ENCODE data around the gene PCSK1. TPM values are rescaled to one million over a fixed set of nuclear protein-coding genes. Genes with fewer than 3 reads are reported as not detected.
"Not testable (repeated sequence)": the region's sequence is repeated elsewhere in the genome, so short reads cannot be mapped to it uniquely, and the experiment has no call there.

The PCSK1 gene
- total RNA-seq, 1 experiment from 2014 or later: 4.5 TPM

DNA sequence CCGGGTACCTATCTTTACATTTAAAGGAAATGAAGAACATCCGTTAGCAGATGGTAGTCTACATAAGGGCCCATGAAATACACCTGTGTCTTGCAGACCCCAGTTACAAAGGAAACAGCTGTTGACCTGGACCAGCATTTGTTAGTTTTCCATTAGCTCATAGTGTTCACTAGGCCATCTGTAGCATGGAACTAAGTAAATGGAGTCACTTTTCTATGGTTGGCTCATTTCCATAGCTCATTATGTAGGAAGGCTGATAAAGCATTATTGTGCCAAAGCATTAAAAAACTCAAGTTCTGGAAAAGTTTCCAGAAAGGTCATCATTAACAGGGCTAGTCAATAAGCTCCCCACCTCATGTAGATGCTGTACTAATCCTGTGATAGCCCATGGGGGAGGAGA lies 62.1 kb downstream of the PCSK1 start (continued):
- TF ChIP-seq, protein P1, sequence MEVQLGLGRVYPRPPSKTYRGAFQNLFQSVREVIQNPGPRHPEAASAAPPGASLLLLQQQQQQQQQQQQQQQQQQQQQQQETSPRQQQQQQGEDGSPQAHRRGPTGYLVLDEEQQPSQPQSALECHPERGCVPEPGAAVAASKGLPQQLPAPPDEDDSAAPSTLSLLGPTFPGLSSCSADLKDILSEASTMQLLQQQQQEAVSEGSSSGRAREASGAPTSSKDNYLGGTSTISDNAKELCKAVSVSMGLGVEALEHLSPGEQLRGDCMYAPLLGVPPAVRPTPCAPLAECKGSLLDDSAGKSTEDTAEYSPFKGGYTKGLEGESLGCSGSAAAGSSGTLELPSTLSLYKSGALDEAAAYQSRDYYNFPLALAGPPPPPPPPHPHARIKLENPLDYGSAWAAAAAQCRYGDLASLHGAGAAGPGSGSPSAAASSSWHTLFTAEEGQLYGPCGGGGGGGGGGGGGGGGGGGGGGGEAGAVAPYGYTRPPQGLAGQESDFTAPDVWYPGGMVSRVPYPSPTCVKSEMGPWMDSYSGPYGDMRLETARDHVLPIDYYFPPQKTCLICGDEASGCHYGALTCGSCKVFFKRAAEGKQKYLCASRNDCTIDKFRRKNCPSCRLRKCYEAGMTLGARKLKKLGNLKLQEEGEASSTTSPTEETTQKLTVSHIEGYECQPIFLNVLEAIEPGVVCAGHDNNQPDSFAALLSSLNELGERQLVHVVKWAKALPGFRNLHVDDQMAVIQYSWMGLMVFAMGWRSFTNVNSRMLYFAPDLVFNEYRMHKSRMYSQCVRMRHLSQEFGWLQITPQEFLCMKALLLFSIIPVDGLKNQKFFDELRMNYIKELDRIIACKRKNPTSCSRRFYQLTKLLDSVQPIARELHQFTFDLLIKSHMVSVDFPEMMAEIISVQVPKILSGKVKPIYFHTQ (CRISPR knock-in tag; IDR thresholded peaks at IDR 0.05): no peak
- TF ChIP-seq, protein P2, sequence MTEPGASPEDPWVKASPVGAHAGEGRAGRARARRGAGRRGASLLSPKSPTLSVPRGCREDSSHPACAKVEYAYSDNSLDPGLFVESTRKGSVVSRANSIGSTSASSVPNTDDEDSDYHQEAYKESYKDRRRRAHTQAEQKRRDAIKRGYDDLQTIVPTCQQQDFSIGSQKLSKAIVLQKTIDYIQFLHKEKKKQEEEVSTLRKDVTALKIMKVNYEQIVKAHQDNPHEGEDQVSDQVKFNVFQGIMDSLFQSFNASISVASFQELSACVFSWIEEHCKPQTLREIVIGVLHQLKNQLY (CRISPR knock-in tag; IDR thresholded peaks at IDR 0.05): no peak

DNA sequence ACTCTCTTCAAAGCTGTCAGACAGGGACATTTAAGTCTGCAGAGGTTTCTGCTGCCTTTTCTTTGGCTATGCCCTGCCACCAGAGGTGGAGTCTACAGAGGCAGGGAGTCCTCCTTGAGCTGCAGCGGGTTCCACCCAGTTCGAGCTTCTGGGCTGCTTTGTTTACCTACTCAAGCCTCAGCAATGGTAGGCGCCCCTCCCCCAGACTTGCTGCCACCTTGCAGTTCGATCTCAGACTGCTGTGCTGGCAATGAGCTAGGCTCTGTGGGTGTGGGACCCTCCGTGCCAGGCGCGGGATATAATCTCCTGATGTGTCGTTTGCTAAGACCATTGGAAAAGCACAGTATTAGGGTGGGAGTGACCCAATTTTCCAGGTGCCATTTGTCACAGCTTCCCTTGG lies 65.7 kb downstream of the PCSK1 start:
- H3K27ac Mint-ChIP-seq; H3K27me3 Mint-ChIP-seq (ENCODE audit: low read depth); CTCF ChIA-PET; H3K4me3 Mint-ChIP-seq; POLR2A ChIA-PET; H3K4me1 Mint-ChIP-seq; ATAC-seq; DNase-seq (ENCODE audit: low spot score): not testable (repeated sequence)
- Mint-ChIP-seq H3K36me3 (peaks cover 11% of the 10 kb centered on the region), H3K9me3 (peaks cover 28% of the 10 kb centered on the region)

DNA sequence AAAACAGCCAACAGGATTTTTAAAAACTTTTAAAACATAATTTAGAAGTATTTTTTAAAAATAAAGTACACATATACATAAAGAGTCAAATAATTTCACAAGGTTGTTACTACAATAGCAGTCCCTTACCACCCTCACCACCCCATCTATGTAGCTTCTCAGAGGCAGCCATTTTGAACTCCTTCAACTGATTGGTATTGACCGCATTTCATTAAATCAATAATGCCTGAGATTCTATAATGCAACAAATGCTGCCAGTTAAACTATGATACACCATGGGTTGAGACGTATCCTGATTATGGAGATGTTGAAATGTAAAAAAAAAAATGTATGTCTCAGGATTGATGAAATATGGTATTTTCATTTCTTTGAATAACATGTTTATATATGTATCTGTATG lies 78.8 kb downstream of the PCSK1 start:
- no peak for TF ChIP-seq NR3C1 (CRISPR knock-in tag; conservative IDR thresholded peaks at IDR 0.05; ENCODE audit: low read depth)
- no peak for TF ChIP-seq PRRX2 (CRISPR knock-in tag; IDR thresholded peaks at IDR 0.05)
- TF ChIP-seq EMX1 (CRISPR knock-in tag; IDR thresholded peaks at IDR 0.05): no peak
- TF ChIP-seq, protein P3, sequence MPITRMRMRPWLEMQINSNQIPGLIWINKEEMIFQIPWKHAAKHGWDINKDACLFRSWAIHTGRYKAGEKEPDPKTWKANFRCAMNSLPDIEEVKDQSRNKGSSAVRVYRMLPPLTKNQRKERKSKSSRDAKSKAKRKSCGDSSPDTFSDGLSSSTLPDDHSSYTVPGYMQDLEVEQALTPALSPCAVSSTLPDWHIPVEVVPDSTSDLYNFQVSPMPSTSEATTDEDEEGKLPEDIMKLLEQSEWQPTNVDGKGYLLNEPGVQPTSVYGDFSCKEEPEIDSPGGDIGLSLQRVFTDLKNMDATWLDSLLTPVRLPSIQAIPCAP (CRISPR knock-in tag; IDR thresholded peaks at IDR 0.05): no peak
- TF ChIP-seq NFE2L1 (CRISPR knock-in tag; IDR thresholded peaks at IDR 0.05): no peak
- TF ChIP-seq, protein P4, sequence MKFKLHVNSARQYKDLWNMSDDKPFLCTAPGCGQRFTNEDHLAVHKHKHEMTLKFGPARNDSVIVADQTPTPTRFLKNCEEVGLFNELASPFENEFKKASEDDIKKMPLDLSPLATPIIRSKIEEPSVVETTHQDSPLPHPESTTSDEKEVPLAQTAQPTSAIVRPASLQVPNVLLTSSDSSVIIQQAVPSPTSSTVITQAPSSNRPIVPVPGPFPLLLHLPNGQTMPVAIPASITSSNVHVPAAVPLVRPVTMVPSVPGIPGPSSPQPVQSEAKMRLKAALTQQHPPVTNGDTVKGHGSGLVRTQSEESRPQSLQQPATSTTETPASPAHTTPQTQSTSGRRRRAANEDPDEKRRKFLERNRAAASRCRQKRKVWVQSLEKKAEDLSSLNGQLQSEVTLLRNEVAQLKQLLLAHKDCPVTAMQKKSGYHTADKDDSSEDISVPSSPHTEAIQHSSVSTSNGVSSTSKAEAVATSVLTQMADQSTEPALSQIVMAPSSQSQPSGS (CRISPR knock-in tag; IDR thresholded peaks at IDR 0.05; ENCODE audit: borderline replicate concordance, low read depth): no peak
- TF ChIP-seq KAT7 (CRISPR knock-in tag; IDR thresholded peaks at IDR 0.05; ENCODE audit: borderline replicate concordance): no peak
- no peak for TF ChIP-seq ZBTB21 (CRISPR knock-in tag; IDR thresholded peaks at IDR 0.05; ENCODE audit: borderline replicate concordance)
- Mint-ChIP-seq H3K36me3 (no peaks in the 10 kb centered on the region), H3K4me3 (no peak overlapping the region), H3K27ac (no peak overlapping the region), H3K27me3 (ENCODE audit: low read depth) (no peaks in the 10 kb centered on the region), H3K9me3 (peaks cover 13% of the 10 kb centered on the region), H3K4me1 (no peaks in the 10 kb centered on the region)
- CTCF ChIA-PET: no interaction called here
- DNase-seq (ENCODE audit: low spot score) (no peak), ATAC-seq (no peak)
- POLR2A ChIA-PET: no interaction called here

DNA sequence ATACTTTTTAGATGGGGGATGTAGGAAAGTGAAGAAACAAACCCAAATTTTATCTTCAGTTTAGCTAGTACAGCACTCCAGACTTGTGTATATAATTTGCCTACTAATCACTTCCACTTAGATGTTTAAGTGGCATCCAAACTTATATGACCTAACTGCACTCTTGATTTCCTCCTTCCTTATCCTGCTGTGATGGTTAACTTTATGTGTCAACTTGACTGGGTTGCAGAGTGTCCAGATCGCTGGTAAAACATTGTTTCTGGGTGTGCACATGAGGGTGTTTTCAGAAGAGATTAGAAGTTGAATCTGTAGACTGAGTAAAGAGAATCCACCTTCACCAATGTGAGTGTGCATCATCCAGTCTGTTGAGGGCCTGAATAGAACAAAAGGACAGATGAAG lies 79.8 kb downstream of the PCSK1 start:
- Mint-ChIP-seq H3K9me3 (peaks cover 13% of the 10 kb centered on the region), H3K27me3 (ENCODE audit: low read depth) (no peaks in the 10 kb centered on the region), H3K4me3 (no peak overlapping the region), H3K27ac (no peak overlapping the region), H3K36me3 (no peaks in the 10 kb centered on the region), H3K4me1 (no peaks in the 10 kb centered on the region)
- ATAC-seq (no peak), DNase-seq (ENCODE audit: low spot score) (no peak)
- POLR2A ChIA-PET: no interaction called here
- CTCF ChIA-PET: no interaction called here
- no peak for TF ChIP-seq FOXP1 (CRISPR knock-in tag; IDR thresholded peaks at IDR 0.05; ENCODE audit: borderline replicate concordance)

DNA sequence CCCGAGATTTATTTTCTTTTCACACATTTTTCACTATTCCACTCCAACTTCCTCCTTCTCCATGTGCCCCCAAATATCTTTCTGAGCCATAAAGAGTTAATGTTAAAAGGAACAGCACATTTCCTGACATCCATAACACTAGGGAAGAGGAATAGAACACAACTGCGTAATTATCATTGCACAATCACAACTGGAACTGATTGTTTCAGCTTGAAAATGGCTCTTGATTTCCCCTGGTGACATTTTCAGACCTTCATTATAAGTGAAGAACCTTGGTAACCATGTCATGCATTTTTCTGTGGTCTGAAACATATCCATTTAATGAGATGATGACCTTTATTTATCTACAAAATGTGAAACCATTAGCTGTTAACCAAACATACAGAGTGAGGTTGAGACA lies 82.4 kb downstream of the PCSK1 start:
- ATAC-seq (no peak), DNase-seq (ENCODE audit: low spot score) (no peak)
- no peaks in the 10 kb centered on the region for H3K27me3 Mint-ChIP-seq (ENCODE audit: low read depth)
- POLR2A ChIA-PET: no interaction called here
- no peaks in the 10 kb centered on the region for H3K36me3 Mint-ChIP-seq
- peaks cover 5% of the 10 kb centered on the region for H3K9me3 Mint-ChIP-seq
- no peaks in the 10 kb centered on the region for H3K4me1 Mint-ChIP-seq
- CTCF ChIA-PET: no interaction called here
- H3K4me3 Mint-ChIP-seq: no peak overlapping the region
- no peak overlapping the region for H3K27ac Mint-ChIP-seq
- no peak for TF ChIP-seq SMAD3 (CRISPR knock-in tag; IDR thresholded peaks at IDR 0.05; ENCODE audit: borderline replicate concordance)
- TF ChIP-seq TEAD1 (CRISPR knock-in tag; IDR thresholded peaks at IDR 0.05): no peak
- TF ChIP-seq GABPB1 (CRISPR knock-in tag; IDR thresholded peaks at IDR 0.05): no peak

All from WTC11 (cell line).